Measurements from ENCODE around the gene HMOX2. TPM values are rescaled to one million over a fixed set of nuclear protein-coding genes. Genes with fewer than 3 reads are reported as not detected.
A peak's percentile ranks its signal among the peaks of the same experiment; 100 is the strongest.

HMOX2 gene
- total and polyA plus RNA-seq, 12 donors = 58.4 to 251 (median 85.3) TPM

- Histone ChIP-seq H3K36me3 (peaks cover 0 to 14% (median 0%) of the 10 kb centered on the region in 9 donors), H3K9me3 (peaks cover 0 to 6% (median 0%) of the 10 kb centered on the region in 11 donors), H3K4me1 (peaks cover 0 to 55% (median 30%) of the 10 kb centered on the region in 9 donors), H3K27ac (peak overlapping the region in 9 of 10 donors; percentile 37 to 80 (median 56)), H3K27me3 (no peaks in the 10 kb centered on the region), H3K4me3 (no peak overlapping the region)
- DNase-seq (peak in 1 of 2 donors; percentile 32), ATAC-seq (peak in 5 of 8 donors; percentile 7 to 31 (median 11))
- 67 to 79% methylated on average over 12 to 13 of the region's 13 CpGs for WGBS, 2 donors
- TF ChIP-seq CTCF (IDR thresholded peaks at IDR 0.05) = no peak
- intact Hi-C loops (cut with DNase I) = no loop called here
Observed at GRCh38 chr16:4534151-4534790, 58.1 kb downstream of the HMOX2 start.

- ATAC-seq (no peak), DNase-seq (no peak)
- Histone ChIP-seq H3K9me3 (peaks cover 0 to 18% (median 6%) of the 10 kb centered on the region in 11 donors), H3K27me3 (no peaks in the 10 kb centered on the region), H3K27ac (peak overlapping the region in 4 of 10 donors; percentile 13 to 80 (median 34)), H3K36me3 (peaks cover 0 to 14% (median 0%) of the 10 kb centered on the region in 9 donors), H3K4me3 (no peak overlapping the region), H3K4me1 (peaks cover 0 to 51% (median 27%) of the 10 kb centered on the region in 9 donors)
- intact Hi-C loops (cut with DNase I) = loop anchor here in 1 of 10 donors (5.0 kb wide), 1 partner anchor 58 kb away; the partner anchor contains the start of gene HMOX2
- no peak for TF ChIP-seq CTCF (IDR thresholded peaks at IDR 0.05)
- 80 to 83% methylated on average over 7 of the region's 7 CpGs for whole genome bisulfite sequencing, 2 donors
Observed at GRCh38 chr16:4535627-4536108, 59.5 kb downstream of the HMOX2 start.

- H3K36me3 ChIP-seq = peaks cover 0 to 12% (median 0%) of the 10 kb centered on the region in 9 donors
- DNase-seq = no peak
- peak overlapping the region in 1 of 10 donors; percentile 76 for H3K4me3 ChIP-seq
- intact Hi-C loops (cut with DNase I) = loop anchor here in 1 of 10 donors (5.0 kb wide), 1 partner anchor 59 kb away; the partner anchor contains the start of gene HMOX2
- peaks cover 0 to 18% (median 6%) of the 10 kb centered on the region in 11 donors for H3K9me3 ChIP-seq
- no peaks in the 10 kb centered on the region for H3K27me3 ChIP-seq
- peaks cover 0 to 48% (median 27%) of the 10 kb centered on the region in 9 donors for H3K4me1 ChIP-seq
- ATAC-seq = no peak
- whole genome bisulfite sequencing, 2 donors = 89 to 96% methylated on average over 15 of the region's 15 CpGs
- peak overlapping the region in 3 of 10 donors; percentile 90 to 92 (median 91) for H3K27ac ChIP-seq
- no peak for TF ChIP-seq CTCF (IDR thresholded peaks at IDR 0.05)
Observed at GRCh38 chr16:4536391-4537106, 60.4 kb downstream of the HMOX2 start.
